ENCODE measurements around the gene RTF1.

Gene RTF1

GRCh38 chr15:41487802-41488201 is 70.9 kb downstream of the RTF1 start:
- no peak for DNase-seq (ENCODE audit: low read depth, low spot score)

- DNase-seq (ENCODE audit: low read depth, low spot score) = no peak
Measured at GRCh38 chr15:41489641-41490040, 72.7 kb downstream of the RTF1 start.

- no peak for DNase-seq (ENCODE audit: low read depth, low spot score)
Measured at GRCh38 chr15:41490355-41490754, 73.5 kb downstream of the RTF1 start.

GRCh38 chr15:41491889-41492288 is 75.0 kb downstream of the RTF1 start:
- no peak for DNase-seq (ENCODE audit: low read depth, low spot score)

- no peak for DNase-seq (ENCODE audit: low read depth, low spot score)
Measured at GRCh38 chr15:41492597-41493204, 75.8 kb downstream of the RTF1 start.

GRCh38 chr15:41493205-41493901 is 76.5 kb downstream of the RTF1 start, which contains the start of gene ITPKA:
ITPKA (plus strand) TSS chr15:41493874; CDS start chr15:41493928, 54 bp downstream.
- no peak for DNase-seq (ENCODE audit: low read depth, low spot score)

GRCh38 chr15:41493902-41494189 is 77.0 kb downstream of the RTF1 start:
- DNase-seq (ENCODE audit: low read depth, low spot score) = no peak

GRCh38 chr15:41494190-41494921 is 77.5 kb downstream of the RTF1 start:
- no peak for DNase-seq (ENCODE audit: low read depth, low spot score)

GRCh38 chr15:41494922-41495735 is 78.2 kb downstream of the RTF1 start:
- no peak for DNase-seq (ENCODE audit: low read depth, low spot score)

GRCh38 chr15:41495736-41496599 is 79.1 kb downstream of the RTF1 start:
- DNase-seq (ENCODE audit: low read depth, low spot score) = no peak

GRCh38 chr15:41498657-41499056 is 81.8 kb downstream of the RTF1 start:
- no peak for DNase-seq (ENCODE audit: low read depth, low spot score)

GRCh38 chr15:41499109-41499851 is 82.4 kb downstream of the RTF1 start:
- no peak for DNase-seq (ENCODE audit: low read depth, low spot score)

- DNase-seq (ENCODE audit: low read depth, low spot score) = no peak
Measured at GRCh38 chr15:41501191-41501917, 84.5 kb downstream of the RTF1 start.

GRCh38 chr15:41501931-41502794 is 85.3 kb downstream of the RTF1 start:
- no peak for DNase-seq (ENCODE audit: low read depth, low spot score)

GRCh38 chr15:41502795-41503668 is 86.1 kb downstream of the RTF1 start:
- no peak for DNase-seq (ENCODE audit: low read depth, low spot score)

- DNase-seq (ENCODE audit: low read depth, low spot score) = no peak
Measured at GRCh38 chr15:41503669-41504010, 86.7 kb downstream of the RTF1 start.

- no peak for DNase-seq (ENCODE audit: low read depth, low spot score)
Measured at GRCh38 chr15:41504751-41505492, 88.0 kb downstream of the RTF1 start.

Measured in iPS DF 19.7 (cell line).